Measurements from ENCODE around the gene EPG5.

EPG5 gene

GRCh38 chr18:46007165-46007564 lies 40.0 kb upstream of the EPG5 start:
- no peak overlapping the region for H3K4me3 ChIP-seq (replicated peaks in 1 of 2; ENCODE audit: low read depth in 2 of 2, low read length in 2 of 2)
- no peak for DNase-seq (ENCODE audit: low read depth in 2 of 2)
- no peak for TF ChIP-seq CTCF (IDR thresholded peaks at IDR 0.05; ENCODE audit: low read depth, low read length)

- DNase-seq (ENCODE audit: low read depth in 2 of 2): no peak
- TF ChIP-seq CTCF (IDR thresholded peaks at IDR 0.05; ENCODE audit: low read depth, low read length): no peak
- H3K4me3 ChIP-seq (replicated peaks in 1 of 2; ENCODE audit: low read depth in 2 of 2, low read length in 2 of 2): no peak overlapping the region
Measured at GRCh38 chr18:46002934-46003333, 35.8 kb upstream of the EPG5 start.

GRCh38 chr18:46001892-46002291 lies 34.8 kb upstream of the EPG5 start:
- H3K4me3 ChIP-seq (replicated peaks in 1 of 2; ENCODE audit: low read depth in 2 of 2, low read length in 2 of 2): no peak overlapping the region
- no peak for TF ChIP-seq CTCF (IDR thresholded peaks at IDR 0.05; ENCODE audit: low read depth, low read length)
- DNase-seq (ENCODE audit: low read depth in 2 of 2): no peak

GRCh38 chr18:46001074-46001473 lies 33.9 kb upstream of the EPG5 start:
- no peak overlapping the region for H3K4me3 ChIP-seq (replicated peaks in 1 of 2; ENCODE audit: low read depth in 2 of 2, low read length in 2 of 2)
- TF ChIP-seq CTCF (IDR thresholded peaks at IDR 0.05; ENCODE audit: low read depth, low read length): no peak
- DNase-seq (ENCODE audit: low read depth in 2 of 2): no peak

- DNase-seq (ENCODE audit: low read depth in 2 of 2): no peak
- TF ChIP-seq CTCF (IDR thresholded peaks at IDR 0.05; ENCODE audit: low read depth, low read length): no peak
- no peak overlapping the region for H3K4me3 ChIP-seq (replicated peaks in 1 of 2; ENCODE audit: low read depth in 2 of 2, low read length in 2 of 2)
Measured at GRCh38 chr18:45999536-45999935, 32.4 kb upstream of the EPG5 start.

- no peak for TF ChIP-seq CTCF (IDR thresholded peaks at IDR 0.05; ENCODE audit: low read depth, low read length)
- H3K4me3 ChIP-seq (replicated peaks in 1 of 2; ENCODE audit: low read depth in 2 of 2, low read length in 2 of 2): no peak overlapping the region
- DNase-seq (ENCODE audit: low read depth in 2 of 2): no peak
Measured at GRCh38 chr18:45998244-45998643, 31.1 kb upstream of the EPG5 start.

GRCh38 chr18:45997700-45998151 lies 30.6 kb upstream of the EPG5 start:
- no peak for TF ChIP-seq CTCF (IDR thresholded peaks at IDR 0.05; ENCODE audit: low read depth, low read length)
- no peak for DNase-seq (ENCODE audit: low read depth in 2 of 2)
- H3K4me3 ChIP-seq (replicated peaks in 1 of 2; ENCODE audit: low read depth in 2 of 2, low read length in 2 of 2): no peak overlapping the region
